Upper lobe of right lung (tissue), 1 donor: ENCODE data around the gene TBC1D14. TPM values are rescaled to one million over a fixed set of nuclear protein-coding genes. Genes with fewer than 3 reads are reported as not detected.
A peak's percentile ranks its signal among the peaks of the same experiment; 100 is the strongest.

Experiments used
- ATAC-seq: fragments of 200-7000 bp; cut with Tn5 transposase; one replicate; pipeline ENCODE4 v1.9.1; 2020; ENCODE audit warnings: mild to moderate bottlenecking, moderate library complexity
- DNase-seq: peaks from one replicate; pipeline ENCODE4 v3.0.0-alpha.2; 2020
- H3K27ac ChIP-seq: fragments of 200-600 bp; one replicate; pipeline ENCODE4 v1.8.0; 2022
- H3K27me3 ChIP-seq: fragments of 200-600 bp; one replicate; pipeline ENCODE4 v1.8.0; 2022; ENCODE audit warnings: mild to moderate bottlenecking
- H3K36me3 ChIP-seq: fragments of 200-600 bp; one replicate; pipeline ENCODE4 v1.8.0; 2022
- H3K4me1 ChIP-seq: fragments of 200-600 bp; one replicate; pipeline ENCODE4 v1.8.0; 2022
- H3K4me3 ChIP-seq: fragments of 200-600 bp; one replicate; pipeline ENCODE4 v1.8.0; 2022; ENCODE audit warnings: mild to moderate bottlenecking
- H3K9me3 ChIP-seq: fragments of 200-600 bp; one replicate; pipeline ENCODE4 v1.8.0; 2022
- intact Hi-C: fragments of 100-400 bp; cut with DNase I; formaldehyde crosslinking; loops from one replicate; pipeline ENCODE4 v1.11.0; 2022
- total RNA-seq: library from RNA; stranded (reverse); fragmentation: NEBNext Ultra II Directional; extraction: Animal tissue kit (Norgen Biotek cat#: 25700); gene quantifications from one replicate; pipeline ENCODE4 v1.2.1, GENCODE V29; 2021
- TF ChIP-seq, protein P1 (sequence below): fragments of 200-600 bp; IDR thresholded peaks from one replicate; pipeline ENCODE4 v1.8.0; 2022; ENCODE audit warnings: antibody characterized with exemption
- donor health status: DM: no; HTN: yes; CAD: no; lungs with severe emphysema.

The TBC1D14 gene
- total RNA-seq, 1 donor from 2014 or later, result 51.8 TPM

GRCh38 chr4:6937201-6937600, 27.6 kb downstream of the TBC1D14 start:
- no peak overlapping the region for H3K27ac ChIP-seq
- DNase-seq (no peak), ATAC-seq (no peak)
- intact Hi-C loops, result no loop called here
- no peaks in the 10 kb centered on the region for H3K27me3 ChIP-seq
- no peaks in the 10 kb centered on the region for H3K36me3 ChIP-seq
- H3K4me3 ChIP-seq, result no peak overlapping the region
- peaks cover 37% of the 10 kb centered on the region for H3K4me1 ChIP-seq
- TF ChIP-seq, protein P1, sequence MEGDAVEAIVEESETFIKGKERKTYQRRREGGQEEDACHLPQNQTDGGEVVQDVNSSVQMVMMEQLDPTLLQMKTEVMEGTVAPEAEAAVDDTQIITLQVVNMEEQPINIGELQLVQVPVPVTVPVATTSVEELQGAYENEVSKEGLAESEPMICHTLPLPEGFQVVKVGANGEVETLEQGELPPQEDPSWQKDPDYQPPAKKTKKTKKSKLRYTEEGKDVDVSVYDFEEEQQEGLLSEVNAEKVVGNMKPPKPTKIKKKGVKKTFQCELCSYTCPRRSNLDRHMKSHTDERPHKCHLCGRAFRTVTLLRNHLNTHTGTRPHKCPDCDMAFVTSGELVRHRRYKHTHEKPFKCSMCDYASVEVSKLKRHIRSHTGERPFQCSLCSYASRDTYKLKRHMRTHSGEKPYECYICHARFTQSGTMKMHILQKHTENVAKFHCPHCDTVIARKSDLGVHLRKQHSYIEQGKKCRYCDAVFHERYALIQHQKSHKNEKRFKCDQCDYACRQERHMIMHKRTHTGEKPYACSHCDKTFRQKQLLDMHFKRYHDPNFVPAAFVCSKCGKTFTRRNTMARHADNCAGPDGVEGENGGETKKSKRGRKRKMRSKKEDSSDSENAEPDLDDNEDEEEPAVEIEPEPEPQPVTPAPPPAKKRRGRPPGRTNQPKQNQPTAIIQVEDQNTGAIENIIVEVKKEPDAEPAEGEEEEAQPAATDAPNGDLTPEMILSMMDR, result no peak
- no peaks in the 10 kb centered on the region for H3K9me3 ChIP-seq

DNA sequence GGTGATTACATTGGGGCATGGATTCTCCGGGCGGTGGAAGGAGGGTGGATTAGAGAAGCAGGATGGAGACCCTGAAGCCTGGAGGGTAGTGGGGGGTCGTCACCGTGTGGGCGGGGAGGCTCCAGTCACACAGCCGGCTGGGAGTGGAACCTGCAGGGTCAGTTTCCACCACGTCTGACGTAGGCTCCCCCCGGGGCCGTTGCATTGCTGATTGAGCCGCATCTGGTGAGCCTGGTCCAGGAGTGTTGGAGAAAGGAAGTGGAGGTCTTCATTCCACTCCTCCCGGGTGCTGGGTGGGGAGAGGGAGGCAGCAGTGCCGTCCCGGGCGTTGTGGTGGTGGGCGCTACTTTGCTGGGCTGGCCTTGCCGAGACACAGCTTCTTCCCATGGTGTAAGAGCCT, 28.1 kb downstream of the TBC1D14 start:
- no peak overlapping the region for H3K27ac ChIP-seq
- H3K4me3 ChIP-seq, result no peak overlapping the region
- DNase-seq (no peak), ATAC-seq (no peak)
- no peaks in the 10 kb centered on the region for H3K36me3 ChIP-seq
- TF ChIP-seq, protein P1, result no peak
- peaks cover 43% of the 10 kb centered on the region for H3K4me1 ChIP-seq
- no peaks in the 10 kb centered on the region for H3K27me3 ChIP-seq
- intact Hi-C loops, result no loop called here
- H3K9me3 ChIP-seq, result no peaks in the 10 kb centered on the region

- DNase-seq, result peak; percentile 76
Measured at GRCh38 chr4:6938237-6938636, 28.6 kb downstream of the TBC1D14 start.

DNA sequence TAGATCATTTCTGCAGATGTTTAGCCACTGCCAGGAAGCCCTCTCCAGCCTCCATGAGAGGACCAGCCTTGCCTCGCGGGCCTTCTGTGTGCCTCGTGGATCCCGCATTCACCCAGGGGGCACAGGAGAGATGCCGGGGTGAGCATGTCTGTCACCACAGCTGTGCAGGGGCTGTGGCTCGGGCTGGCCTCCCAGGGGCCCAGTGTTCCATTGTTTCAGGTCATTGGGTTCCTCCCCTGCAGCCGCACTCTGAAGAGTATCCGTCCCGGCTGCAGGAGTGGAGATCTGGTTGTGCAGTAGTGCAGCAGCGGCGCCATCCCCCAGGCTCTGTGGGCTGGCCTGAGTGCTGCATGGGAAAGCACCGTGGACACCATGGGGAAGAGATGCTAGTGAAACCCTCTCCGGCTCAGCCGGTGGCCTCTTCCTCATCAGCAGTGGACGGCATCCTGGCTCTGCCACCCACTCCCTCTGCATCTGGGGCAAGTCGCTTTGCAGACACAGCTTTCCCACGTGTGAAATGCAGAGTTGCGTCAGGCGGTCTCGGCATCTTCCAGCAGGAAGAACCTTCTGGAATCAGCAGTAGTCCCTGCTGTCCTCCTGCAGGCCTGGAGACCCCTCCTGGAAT, 29.1 kb downstream of the TBC1D14 start:
- peak; percentile 66 for ATAC-seq
- DNase-seq, result peak; percentile 79

More at GRCh38 chr4:6938237-6938636, 28.6 kb downstream of the TBC1D14 start:
- peaks cover 48% of the 10 kb centered on the region for H3K4me1 ChIP-seq
- peak; percentile 65 for ATAC-seq
- H3K36me3 ChIP-seq, result no peaks in the 10 kb centered on the region
- no peaks in the 10 kb centered on the region for H3K9me3 ChIP-seq
- no peaks in the 10 kb centered on the region for H3K27me3 ChIP-seq
- TF ChIP-seq, protein P1, result no peak
- no peak overlapping the region for H3K4me3 ChIP-seq
- intact Hi-C loops, result no loop called here
- no peak overlapping the region for H3K27ac ChIP-seq

GRCh38 chr4:6939761-6940743, 30.4 kb downstream of the TBC1D14 start:
- ATAC-seq, result peak; percentile 47
- peak overlapping the region; percentile 24 for H3K27ac ChIP-seq

More for the DNA sequence above, 29.1 kb downstream of the TBC1D14 start:
- H3K9me3 ChIP-seq, result no peaks in the 10 kb centered on the region
- no peak overlapping the region for H3K4me3 ChIP-seq
- peaks cover 50% of the 10 kb centered on the region for H3K4me1 ChIP-seq
- H3K27ac ChIP-seq, result no peak overlapping the region
- TF ChIP-seq, protein P1, result no peak
- H3K36me3 ChIP-seq, result no peaks in the 10 kb centered on the region
- intact Hi-C loops, result no loop called here
- no peaks in the 10 kb centered on the region for H3K27me3 ChIP-seq

More at GRCh38 chr4:6939761-6940743, 30.4 kb downstream of the TBC1D14 start:
- no peak for DNase-seq
- intact Hi-C loops, result no loop called here
- TF ChIP-seq, protein P1, result no peak
- Histone ChIP-seq H3K4me1 (peaks cover 50% of the 10 kb centered on the region), H3K4me3 (no peak overlapping the region), H3K36me3 (no peaks in the 10 kb centered on the region), H3K9me3 (no peaks in the 10 kb centered on the region), H3K27me3 (no peaks in the 10 kb centered on the region)
